ENCODE data around the gene ASB8.

DNA sequence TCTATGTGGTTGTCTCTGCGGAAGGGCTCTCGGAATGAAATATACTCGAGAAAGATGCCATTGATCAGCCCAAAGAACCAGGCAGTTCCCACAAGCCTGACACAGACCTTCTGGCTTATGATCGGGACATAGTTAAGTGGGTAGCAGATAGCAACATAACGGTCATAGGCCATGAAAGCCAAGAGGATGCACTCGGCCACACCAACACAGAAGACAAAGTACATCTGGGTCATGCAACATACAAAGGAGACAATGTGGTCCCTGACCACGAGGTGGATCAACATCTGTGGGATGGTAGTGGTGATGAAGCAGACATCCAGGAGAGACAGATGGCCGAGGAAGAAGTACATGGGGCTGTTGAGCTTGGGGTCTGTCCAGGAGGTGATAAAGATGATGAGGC, 45.5 kb upstream of the ASB8 start:
- TF ChIP-seq EZH2 (IDR thresholded peaks at IDR 0.05; ENCODE audit: insufficient read depth, poor library complexity, severe bottlenecking) (no peak), EZH2phosphoT487 (IDR thresholded peaks at IDR 0.05; ENCODE audit: insufficient read depth, low read depth) (no peak)
